OCI-LY7 (cell line): ENCODE results near the gene TCP11.

Experiments
- CTCF ChIP-seq: fragments of 200-600 bp; sonication (generic); conservative IDR thresholded peaks from 2 replicates; pipeline ENCODE4 v1.5.1; 2014; ENCODE audit warnings: mild to moderate bottlenecking, antibody characterized with exemption, low read length, moderate library complexity, mixed read lengths
- EZH2phosphoT487 ChIP-seq: fragments of 200-600 bp; sonication (generic); IDR thresholded peaks from 2 replicates; pipeline ENCODE4 v1.6.1; 2018; ENCODE audit warnings: low read depth, borderline replicate concordance, mild to moderate bottlenecking, mixed run types, antibody characterized with exemption, low read length, moderate library complexity, mixed read lengths

GRCh38 chr6:35073211-35073610 lies 67.9 kb downstream of the TCP11 start:
- TF ChIP-seq CTCF (no peak), EZH2phosphoT487 (no peak)
